Esophagus muscularis mucosa (tissue), 4 donors: ENCODE results near the gene DNAH2. TPM values are rescaled to one million over a fixed set of nuclear protein-coding genes. Genes with fewer than 3 reads are reported as not detected.

Experiments
- DNase-seq: peaks from one replicate; pipeline ENCODE4 v3.0.0-alpha.2; 2017; ENCODE audit errors: extremely low spot score
- H3K27ac ChIP-seq, 4 donors: fragments of 200-600 bp; sonication (generic); replicated peaks in 1 of 4; 1 replicate in 3 of 4; 2 replicates in 1 of 4; pipeline ENCODE4 v1.5.1; 2016 to 2019; ENCODE audit warnings: mild to moderate bottlenecking in 1 of 4
- H3K27me3 ChIP-seq, 4 donors: fragments of 200-600 bp; sonication (generic); one replicate each; pipeline versions ENCODE4 v1.5.1 to v1.6.0; 2016 to 2019
- H3K36me3 ChIP-seq, 4 donors: fragments of 200-600 bp; sonication (generic); one replicate each; pipeline ENCODE4 v1.5.1; 2016 to 2019
- H3K4me1 ChIP-seq, 4 donors: fragments of 200-600 bp; sonication (generic); one replicate each; pipeline ENCODE4 v1.5.1; 2016 to 2019
- H3K4me3 ChIP-seq, 4 donors: fragments of 200-600 bp; sonication (generic); 1 replicate in 2 of 4; 2 replicates in 2 of 4; pipeline ENCODE4 v1.5.1; 2016 to 2019; ENCODE audit warnings: mild to moderate bottlenecking in 4 of 4, moderate library complexity in 1 of 4
- H3K9me3 ChIP-seq, 4 donors: fragments of 200-600 bp; sonication (generic); 1 replicate in 3 of 4; 2 replicates in 1 of 4; pipeline ENCODE4 v1.5.1; 2016 to 2019
- CTCF ChIP-seq, 3 experiments: fragments of 200-600 bp in 2 of 3; fragments of 450-650 bp in 1 of 3; sonication (generic) in 2 of 3; IDR thresholded peaks; one replicate each; pipeline ENCODE4 v1.5.1; 2017 to 2019; ENCODE audit warnings: antibody characterized with exemption in 3 of 3, mild to moderate bottlenecking in 2 of 3, moderate library complexity in 1 of 3
- EP300 ChIP-seq: sonication (generic); formaldehyde crosslinking; IDR thresholded peaks from one replicate; pipeline ENCODE4 v1.6.1; 2017; ENCODE audit warnings: antibody characterized with exemption
- POLR2A ChIP-seq: fragments of 450-650 bp; IDR thresholded peaks from one replicate; pipeline ENCODE4 v1.6.1; 2017; ENCODE audit warnings: antibody characterized with exemption, moderate library complexity, mild to moderate bottlenecking, low read depth
- POLR2AphosphoS5 ChIP-seq, 2 donors: sonication (generic); formaldehyde crosslinking; IDR thresholded peaks; one replicate each; pipeline ENCODE4 v1.6.1; 2017; ENCODE audit warnings: antibody characterized with exemption in 2 of 2
- WGBS: methylation state at CpG from one replicate; pipeline ENCODE4 v1.1.5; 2018; 5-methylcytosine and 5-hydroxymethylcytosine counted together
- intact Hi-C: fragments of 100-400 bp; cut with DNase I; formaldehyde crosslinking; loops from one replicate; pipeline ENCODE4 v1.15.1; 2023
- total RNA-seq, 4 donors: library from RNA; depleted of rRNA; stranded (reverse); fragments of >200 nt; gene quantifications; one replicate each; pipeline versions ENCODE4 v1.1.0 to v1.2.1, GENCODE V29; 2016

Gene DNAH2
- total RNA-seq, 4 donors from 2014 or later = under 0.01 to 0.17 (median 0.06) TPM

- no peak for DNase-seq
- H3K27ac ChIP-seq = no peak overlapping the region
- 85% methylated on average over 9 of the region's 9 CpGs for WGBS
- peaks cover 0 to 58% (median 0%) of the 10 kb centered on the region in 4 donors for H3K27me3 ChIP-seq
- no peaks in the 10 kb centered on the region for H3K9me3 ChIP-seq
- no peaks in the 10 kb centered on the region for H3K36me3 ChIP-seq
- intact Hi-C loops = no loop called here
- no peaks in the 10 kb centered on the region for H3K4me1 ChIP-seq
- TF ChIP-seq CTCF (IDR thresholded peaks at IDR 0.05) = no peak
- TF ChIP-seq POLR2AphosphoS5 (IDR thresholded peaks at IDR 0.05) = no peak
- no peak for TF ChIP-seq POLR2A
- TF ChIP-seq EP300 = no peak
- no peak overlapping the region for H3K4me3 ChIP-seq
Observed at GRCh38 chr17:7774055-7774521, 56.5 kb downstream of the DNAH2 start.

GRCh38 chr17:7775051-7775450 lies 57.5 kb downstream of the DNAH2 start:
- Histone ChIP-seq H3K4me3 (no peak overlapping the region), H3K27ac (no peak overlapping the region), H3K27me3 (peaks cover 0 to 57% (median 0%) of the 10 kb centered on the region in 4 donors), H3K4me1 (no peaks in the 10 kb centered on the region), H3K36me3 (no peaks in the 10 kb centered on the region), H3K9me3 (no peaks in the 10 kb centered on the region)
- 88% methylated on average over 6 of the region's 7 CpGs for WGBS
- TF ChIP-seq CTCF (IDR thresholded peaks at IDR 0.05) (no peak), POLR2AphosphoS5 (IDR thresholded peaks at IDR 0.05) (no peak), EP300 (no peak), POLR2A (no peak)
- intact Hi-C loops = no loop called here
- no peak for DNase-seq

- Histone ChIP-seq H3K27me3 (peaks cover 0 to 45% (median 0%) of the 10 kb centered on the region in 4 donors), H3K36me3 (no peaks in the 10 kb centered on the region), H3K4me3 (no peak overlapping the region), H3K4me1 (no peaks in the 10 kb centered on the region), H3K27ac (no peak overlapping the region), H3K9me3 (no peaks in the 10 kb centered on the region)
- intact Hi-C loops = no loop called here
- DNase-seq = no peak
- WGBS = 88% methylated on average over 7 of the region's 7 CpGs
- TF ChIP-seq EP300 (no peak), POLR2A (no peak), CTCF (IDR thresholded peaks at IDR 0.05) (no peak), POLR2AphosphoS5 (IDR thresholded peaks at IDR 0.05) (no peak)
Observed at GRCh38 chr17:7777017-7777416, 59.5 kb downstream of the DNAH2 start.

- H3K27me3 ChIP-seq = peaks cover 0 to 32% (median 0%) of the 10 kb centered on the region in 4 donors
- 92% methylated on average over 10 of the region's 10 CpGs for WGBS
- no peak overlapping the region for H3K27ac ChIP-seq
- no peak for TF ChIP-seq POLR2AphosphoS5 (IDR thresholded peaks at IDR 0.05)
- TF ChIP-seq CTCF (IDR thresholded peaks at IDR 0.05) = no peak
- no peak for TF ChIP-seq POLR2A
- TF ChIP-seq EP300 = no peak
- no peaks in the 10 kb centered on the region for H3K36me3 ChIP-seq
- no peaks in the 10 kb centered on the region for H3K9me3 ChIP-seq
- H3K4me1 ChIP-seq = no peaks in the 10 kb centered on the region
- no peak overlapping the region for H3K4me3 ChIP-seq
- no peak for DNase-seq
- intact Hi-C loops = no loop called here
Observed at GRCh38 chr17:7780736-7781135, 63.2 kb downstream of the DNAH2 start.

GRCh38 chr17:7781429-7781828 lies 63.9 kb downstream of the DNAH2 start:
- Histone ChIP-seq H3K27ac (no peak overlapping the region), H3K36me3 (no peaks in the 10 kb centered on the region), H3K27me3 (peaks cover 0 to 30% (median 0%) of the 10 kb centered on the region in 4 donors), H3K9me3 (no peaks in the 10 kb centered on the region), H3K4me3 (no peak overlapping the region), H3K4me1 (no peaks in the 10 kb centered on the region)
- TF ChIP-seq EP300 (no peak), POLR2AphosphoS5 (IDR thresholded peaks at IDR 0.05) (no peak), POLR2A (no peak)
- DNase-seq = no peak
- 86% methylated on average over 6 of the region's 6 CpGs for WGBS
- intact Hi-C loops = no loop called here
